ENCODE measurements around the gene LHPP.

Gene LHPP

GRCh38 chr10:124630551-124630950 is 168.9 kb downstream of the LHPP start:
- DNase-seq: no peak

- no peak for DNase-seq
Observed at GRCh38 chr10:124632064-124632531, 170.5 kb downstream of the LHPP start.

GRCh38 chr10:124632566-124632965 is 170.9 kb downstream of the LHPP start:
- DNase-seq: no peak

GRCh38 chr10:124636271-124636995 is 174.8 kb downstream of the LHPP start:
- no peak for DNase-seq

GRCh38 chr10:124637091-124637700 is 175.6 kb downstream of the LHPP start:
- DNase-seq: no peak

- DNase-seq: no peak
Observed at GRCh38 chr10:124637746-124638145, 176.1 kb downstream of the LHPP start.

- DNase-seq: no peak
Observed at GRCh38 chr10:124639206-124639605, 177.6 kb downstream of the LHPP start.

GRCh38 chr10:124639646-124640045 is 178.0 kb downstream of the LHPP start:
- DNase-seq: no peak

GRCh38 chr10:124640056-124640455 is 178.4 kb downstream of the LHPP start:
- no peak for DNase-seq

GRCh38 chr10:124640538-124641231 is 179.1 kb downstream of the LHPP start:
- DNase-seq: no peak

- no peak for DNase-seq
Observed at GRCh38 chr10:124641282-124642087, 179.9 kb downstream of the LHPP start.

- DNase-seq: no peak
Observed at GRCh38 chr10:124642088-124642710, 180.6 kb downstream of the LHPP start.

GRCh38 chr10:124643330-124644009 is 181.8 kb downstream of the LHPP start:
- no peak for DNase-seq

GRCh38 chr10:124644236-124644635 is 182.6 kb downstream of the LHPP start:
- no peak for DNase-seq

- no peak for DNase-seq
Observed at GRCh38 chr10:124644771-124645415, 183.3 kb downstream of the LHPP start.

GRCh38 chr10:124645467-124646095 is 184.0 kb downstream of the LHPP start:
- DNase-seq: no peak

GRCh38 chr10:124646483-124647352 is 185.1 kb downstream of the LHPP start:
- DNase-seq: no peak

GRCh38 chr10:124647421-124648130 is 186.0 kb downstream of the LHPP start:
- DNase-seq: no peak

- no peak for DNase-seq
Observed at GRCh38 chr10:124648131-124648475, 186.5 kb downstream of the LHPP start.
